ENCODE data around the gene ABCA2.

ABCA2 gene

DNA sequence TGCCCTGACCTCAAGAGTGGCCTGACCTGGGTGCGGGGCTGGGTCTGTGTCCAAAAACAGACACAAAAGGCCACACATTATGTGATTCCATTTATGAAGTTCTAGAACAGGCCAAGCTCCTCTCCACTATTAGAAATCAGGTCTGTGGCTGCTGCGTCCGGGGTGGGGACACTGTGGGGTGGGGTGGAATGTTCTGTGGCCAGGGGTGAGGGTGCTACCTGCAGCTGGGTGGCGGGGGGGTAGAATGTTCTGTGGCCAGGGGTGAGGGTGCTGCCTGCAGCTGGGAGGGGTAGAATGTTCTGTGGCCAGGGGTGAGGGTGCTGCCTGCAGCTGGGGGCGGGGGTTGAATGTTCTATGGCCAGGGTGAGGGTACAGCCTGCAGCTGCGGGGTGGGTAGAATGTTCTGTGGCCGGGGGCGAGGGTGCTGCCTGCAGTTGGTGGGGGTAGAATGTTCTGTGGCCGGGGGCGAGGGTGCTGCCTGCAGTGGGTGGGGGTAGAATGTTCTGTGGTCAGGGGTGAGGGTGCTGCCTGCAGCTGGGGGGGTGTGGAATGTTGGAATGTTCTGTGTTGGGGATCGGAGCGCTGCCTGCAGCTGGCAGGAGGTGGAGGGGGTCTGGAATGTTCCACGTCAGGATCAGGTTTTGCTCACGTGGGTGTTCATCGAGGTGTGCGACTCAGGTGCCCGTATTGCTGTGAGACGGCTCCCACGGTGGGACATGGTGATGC, 67.7 kb downstream of the ABCA2 start:
- no peak for DNase-seq (ENCODE audit: insufficient read length)
- no peak for FAIRE-seq
- TF ChIP-seq TAF1 (IDR thresholded peaks at IDR 0.05; ENCODE audit: borderline replicate concordance, low read depth, low read length) (no peak), POLR2A (IDR thresholded peaks at IDR 0.05; ENCODE audit: low read depth, low read length) (no peak), POLR2AphosphoS5 (IDR thresholded peaks at IDR 0.05; ENCODE audit: low read depth, low read length) (no peak)

- no peak for FAIRE-seq
- no peak for TF ChIP-seq POLR2AphosphoS5 (IDR thresholded peaks at IDR 0.05; ENCODE audit: low read depth, low read length)
- TF ChIP-seq POLR2A (IDR thresholded peaks at IDR 0.05; ENCODE audit: low read depth, low read length): no peak
- TF ChIP-seq TAF1 (IDR thresholded peaks at IDR 0.05; ENCODE audit: borderline replicate concordance, low read depth, low read length): no peak
- no peak for DNase-seq (ENCODE audit: insufficient read length)
Observed at GRCh38 chr9:136958898-136959850, 68.9 kb downstream of the ABCA2 start.

GRCh38 chr9:136958473-136958872, 69.6 kb downstream of the ABCA2 start:
- FAIRE-seq: no peak
- TF ChIP-seq POLR2AphosphoS5 (IDR thresholded peaks at IDR 0.05; ENCODE audit: low read depth, low read length): no peak
- no peak for TF ChIP-seq POLR2A (IDR thresholded peaks at IDR 0.05; ENCODE audit: low read depth, low read length)

GRCh38 chr9:136957901-136958300, 70.1 kb downstream of the ABCA2 start:
- FAIRE-seq (no peak), DNase-seq (ENCODE audit: insufficient read length) (no peak)
- no peak for TF ChIP-seq POLR2A (IDR thresholded peaks at IDR 0.05; ENCODE audit: low read depth, low read length)
- TF ChIP-seq TAF1 (IDR thresholded peaks at IDR 0.05; ENCODE audit: borderline replicate concordance, low read depth, low read length): no peak
- TF ChIP-seq POLR2AphosphoS5 (IDR thresholded peaks at IDR 0.05; ENCODE audit: low read depth, low read length): no peak

More at GRCh38 chr9:136958473-136958872, 69.6 kb downstream of the ABCA2 start:
- no peak for DNase-seq (ENCODE audit: insufficient read length)

DNA sequence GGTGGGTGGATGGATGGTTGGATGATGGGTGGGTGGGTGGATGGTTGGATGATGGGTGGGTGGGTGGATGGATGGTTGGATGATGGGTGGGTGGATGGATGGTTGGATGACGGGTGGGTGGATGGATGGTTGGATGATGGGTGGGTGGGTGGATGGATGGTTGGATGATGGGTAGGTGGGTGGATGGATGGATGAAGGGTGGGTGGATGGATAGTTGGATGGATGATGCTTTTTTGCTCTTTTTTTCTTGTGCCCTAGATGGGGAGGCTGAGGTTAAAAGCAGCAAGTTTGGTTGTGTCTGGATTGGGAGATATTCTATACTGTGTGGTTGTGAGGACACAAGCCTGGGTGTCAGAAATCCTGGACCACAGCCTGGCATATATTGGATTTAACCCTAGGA, 70.6 kb downstream of the ABCA2 start:
- DNase-seq (ENCODE audit: insufficient read length): no peak
- no peak for FAIRE-seq

More for the DNA sequence above, 70.6 kb downstream of the ABCA2 start:
- no peak for TF ChIP-seq POLR2AphosphoS5 (IDR thresholded peaks at IDR 0.05; ENCODE audit: low read depth, low read length)
- no peak for TF ChIP-seq POLR2A (IDR thresholded peaks at IDR 0.05; ENCODE audit: low read depth, low read length)
- no peak for TF ChIP-seq TAF1 (IDR thresholded peaks at IDR 0.05; ENCODE audit: borderline replicate concordance, low read depth, low read length)
